Natural killer cell (primary cell): ENCODE data around the gene DNAH12. TPM values are rescaled to one million over a fixed set of nuclear protein-coding genes. Genes with fewer than 3 reads are reported as not detected.

Experiments
- ATAC-seq, 3 donors: fragments of 150-1000 bp in 2 of 3; fragments of 200-7000 bp in 1 of 3; cut with Tn5 transposase; 1 replicate in 1 of 3; 2 replicates in 2 of 3; pipeline ENCODE4 v1.10.0; 2021; ENCODE audit warnings: mild to moderate bottlenecking in 2 of 3, moderate library complexity in 2 of 3
- DNase-seq, 2 donors: peaks; one replicate each; pipeline versions ENCODE4 v3.0.0 to v3.0.0-alpha.2; 2013 to 2021; ENCODE audit warnings: mixed read lengths in 1 of 2
- H3K27ac ChIP-seq: one replicate; pipeline ENCODE4 v1.5.1; 2013; ENCODE audit warnings: mild to moderate bottlenecking, low read length
- H3K27me3 ChIP-seq: one replicate; pipeline ENCODE4 v1.6.1; 2013; ENCODE audit warnings: low read length; ENCODE audit not compliant: control insufficient read depth, insufficient read depth
- H3K36me3 ChIP-seq: one replicate; pipeline ENCODE4 v1.6.1; 2013; ENCODE audit warnings: low read length; ENCODE audit not compliant: control insufficient read depth, insufficient read depth
- H3K4me1 ChIP-seq: one replicate; pipeline ENCODE4 v1.6.1; 2013; ENCODE audit warnings: low read length; ENCODE audit not compliant: control insufficient read depth, insufficient read depth
- H3K4me3 ChIP-seq: one replicate; pipeline ENCODE4 v1.5.1; 2013; ENCODE audit warnings: low read length
- H3K9me3 ChIP-seq: one replicate; pipeline ENCODE4 v1.6.1; 2013; ENCODE audit warnings: low read length; ENCODE audit not compliant: control insufficient read depth, insufficient read depth
- H3K27ac Mint-ChIP-seq, 2 donors: one replicate each; pipeline ENCODE4 v1.8.0; 2022; ENCODE audit warnings: mild to moderate bottlenecking in 2 of 2, mixed read lengths in 2 of 2, moderate library complexity in 1 of 2
- H3K27me3 Mint-ChIP-seq, 2 donors: one replicate each; pipeline ENCODE4 v1.8.0; 2022; ENCODE audit warnings: low read depth in 2 of 2, mixed read lengths in 2 of 2
- H3K36me3 Mint-ChIP-seq: one replicate; pipeline ENCODE4 v1.8.0; 2022; ENCODE audit warnings: mixed read lengths
- H3K4me1 Mint-ChIP-seq, 2 donors: one replicate each; pipeline ENCODE4 v1.8.0; 2022; ENCODE audit warnings: mixed read lengths in 2 of 2
- H3K4me3 Mint-ChIP-seq: one replicate; pipeline ENCODE4 v1.8.0; 2022; ENCODE audit warnings: mild to moderate bottlenecking, moderate library complexity, mixed read lengths
- H3K9me3 Mint-ChIP-seq, 2 donors: one replicate each; pipeline ENCODE4 v1.8.0; 2022; ENCODE audit warnings: mixed read lengths in 2 of 2
- CTCF ChIP-seq: fragments of 200-600 bp; IDR thresholded peaks from one replicate; pipeline ENCODE4 v1.8.0; 2022; ENCODE audit warnings: antibody characterized with exemption
- WGBS: methylation state at CpG from one replicate; pipeline ENCODE4 v1.1.7; 2013; ENCODE audit warnings: missing lambda C conversion rate; ENCODE audit not compliant: insufficient coverage; 5-methylcytosine and 5-hydroxymethylcytosine counted together
- intact Hi-C: fragments of 100-400 bp; cut with micrococcal nuclease; formaldehyde crosslinking; loops from one replicate; pipeline ENCODE4 v1.14.2; 2022
- total RNA-seq, 4 donors: library from RNA; stranded (reverse); fragments of 120-200 nt in 1 of 4; gene quantifications; one replicate each; pipeline versions ENCODE4 v1.2.3 to v1.2.4, GENCODE V29; 2013 to 2022

The DNAH12 gene
- total RNA-seq, 3 donors from 2014 or later (not counting 1 experiment from before 2014, with no cell fraction given) = 0.11 to 0.30 (median 0.21) TPM

GRCh38 chr3:57389271-57389670 lies 154.9 kb downstream of the DNAH12 start:
- intact Hi-C loops = no loop called here
- Histone ChIP-seq H3K9me3 (no peaks in the 10 kb centered on the region), H3K4me1 (no peaks in the 10 kb centered on the region), H3K36me3 (no peaks in the 10 kb centered on the region), H3K4me3 (no peak overlapping the region), H3K27me3 (no peaks in the 10 kb centered on the region), H3K27ac (no peak overlapping the region)
- no peak for DNase-seq
- no peak overlapping the region for H3K4me3 Mint-ChIP-seq
- no peak for ATAC-seq
- no peaks in the 10 kb centered on the region for H3K36me3 Mint-ChIP-seq
- no peaks in the 10 kb centered on the region for H3K4me1 Mint-ChIP-seq
- no peaks in the 10 kb centered on the region for H3K9me3 Mint-ChIP-seq
- H3K27ac Mint-ChIP-seq = no peak overlapping the region
- no peak for TF ChIP-seq CTCF
- H3K27me3 Mint-ChIP-seq = no peaks in the 10 kb centered on the region
- 83% methylated on average over 2 of the region's 2 CpGs for WGBS

GRCh38 chr3:57386307-57386706 lies 157.8 kb downstream of the DNAH12 start:
- Mint-ChIP-seq H3K4me1 (no peaks in the 10 kb centered on the region), H3K27me3 (no peaks in the 10 kb centered on the region), H3K36me3 (no peaks in the 10 kb centered on the region), H3K9me3 (no peaks in the 10 kb centered on the region), H3K27ac (no peak overlapping the region), H3K4me3 (no peak overlapping the region)
- Histone ChIP-seq H3K9me3 (no peaks in the 10 kb centered on the region), H3K4me3 (no peak overlapping the region), H3K27ac (no peak overlapping the region), H3K4me1 (no peaks in the 10 kb centered on the region), H3K27me3 (no peaks in the 10 kb centered on the region), H3K36me3 (no peaks in the 10 kb centered on the region)
- intact Hi-C loops = no loop called here
- no peak for ATAC-seq
- 98% methylated on average over 4 of the region's 4 CpGs for WGBS
- DNase-seq = no peak
- no peak for TF ChIP-seq CTCF

- H3K9me3 Mint-ChIP-seq = no peaks in the 10 kb centered on the region
Measured at GRCh38 chr3:57385498-57385897, 158.6 kb downstream of the DNAH12 start.

More at GRCh38 chr3:57385498-57385897, 158.6 kb downstream of the DNAH12 start:
- no peak overlapping the region for H3K4me3 Mint-ChIP-seq
- no peak for DNase-seq
- Histone ChIP-seq H3K27me3 (no peaks in the 10 kb centered on the region), H3K36me3 (no peaks in the 10 kb centered on the region), H3K4me3 (no peak overlapping the region), H3K27ac (no peak overlapping the region), H3K4me1 (no peaks in the 10 kb centered on the region), H3K9me3 (no peaks in the 10 kb centered on the region)
- no peaks in the 10 kb centered on the region for H3K27me3 Mint-ChIP-seq
- H3K4me1 Mint-ChIP-seq = no peaks in the 10 kb centered on the region
- H3K36me3 Mint-ChIP-seq = no peaks in the 10 kb centered on the region
- no peak overlapping the region for H3K27ac Mint-ChIP-seq
- no peak for TF ChIP-seq CTCF
- intact Hi-C loops = no loop called here
- WGBS = 92% methylated on average over 5 of the region's 5 CpGs
- no peak for ATAC-seq
